ENCODE measurements around the gene ARHGEF28.

Gene ARHGEF28

DNA sequence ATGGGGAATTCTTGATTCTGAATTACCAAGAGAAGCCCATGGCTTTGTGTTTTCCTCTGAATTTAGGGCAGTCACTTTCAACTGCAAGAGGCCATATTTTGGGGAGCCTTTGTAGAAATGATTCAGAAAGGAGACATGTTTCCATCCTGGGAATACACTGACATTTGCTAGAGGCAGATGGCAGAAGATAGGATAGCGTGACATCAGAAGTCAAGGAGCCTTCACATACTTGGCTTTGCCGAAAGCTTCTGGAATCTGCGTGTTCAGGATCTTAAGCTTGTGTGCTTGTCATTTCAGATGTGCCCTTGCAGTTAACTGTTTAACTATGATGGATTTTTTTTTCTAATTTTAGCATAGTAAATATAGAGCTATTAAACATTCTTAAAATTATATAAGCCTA is 296.2 kb downstream of the ARHGEF28 start:
- TF ChIP-seq, protein P1, sequence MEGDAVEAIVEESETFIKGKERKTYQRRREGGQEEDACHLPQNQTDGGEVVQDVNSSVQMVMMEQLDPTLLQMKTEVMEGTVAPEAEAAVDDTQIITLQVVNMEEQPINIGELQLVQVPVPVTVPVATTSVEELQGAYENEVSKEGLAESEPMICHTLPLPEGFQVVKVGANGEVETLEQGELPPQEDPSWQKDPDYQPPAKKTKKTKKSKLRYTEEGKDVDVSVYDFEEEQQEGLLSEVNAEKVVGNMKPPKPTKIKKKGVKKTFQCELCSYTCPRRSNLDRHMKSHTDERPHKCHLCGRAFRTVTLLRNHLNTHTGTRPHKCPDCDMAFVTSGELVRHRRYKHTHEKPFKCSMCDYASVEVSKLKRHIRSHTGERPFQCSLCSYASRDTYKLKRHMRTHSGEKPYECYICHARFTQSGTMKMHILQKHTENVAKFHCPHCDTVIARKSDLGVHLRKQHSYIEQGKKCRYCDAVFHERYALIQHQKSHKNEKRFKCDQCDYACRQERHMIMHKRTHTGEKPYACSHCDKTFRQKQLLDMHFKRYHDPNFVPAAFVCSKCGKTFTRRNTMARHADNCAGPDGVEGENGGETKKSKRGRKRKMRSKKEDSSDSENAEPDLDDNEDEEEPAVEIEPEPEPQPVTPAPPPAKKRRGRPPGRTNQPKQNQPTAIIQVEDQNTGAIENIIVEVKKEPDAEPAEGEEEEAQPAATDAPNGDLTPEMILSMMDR (conservative IDR thresholded peaks at IDR 0.05; ENCODE audit: low read depth, low read length), result no peak
- no peak overlapping the region for H3K4me3 ChIP-seq (ENCODE audit: low read depth, low read length)
- no peak for DNase-seq (ENCODE audit: low read depth)

GRCh38 chr5:73922875-73923557 is 297.0 kb downstream of the ARHGEF28 start:
- no peak for DNase-seq (ENCODE audit: low read depth)
- TF ChIP-seq, protein P1 (conservative IDR thresholded peaks at IDR 0.05; ENCODE audit: low read depth, low read length), result no peak
- no peak overlapping the region for H3K4me3 ChIP-seq (ENCODE audit: low read depth, low read length)

DNA sequence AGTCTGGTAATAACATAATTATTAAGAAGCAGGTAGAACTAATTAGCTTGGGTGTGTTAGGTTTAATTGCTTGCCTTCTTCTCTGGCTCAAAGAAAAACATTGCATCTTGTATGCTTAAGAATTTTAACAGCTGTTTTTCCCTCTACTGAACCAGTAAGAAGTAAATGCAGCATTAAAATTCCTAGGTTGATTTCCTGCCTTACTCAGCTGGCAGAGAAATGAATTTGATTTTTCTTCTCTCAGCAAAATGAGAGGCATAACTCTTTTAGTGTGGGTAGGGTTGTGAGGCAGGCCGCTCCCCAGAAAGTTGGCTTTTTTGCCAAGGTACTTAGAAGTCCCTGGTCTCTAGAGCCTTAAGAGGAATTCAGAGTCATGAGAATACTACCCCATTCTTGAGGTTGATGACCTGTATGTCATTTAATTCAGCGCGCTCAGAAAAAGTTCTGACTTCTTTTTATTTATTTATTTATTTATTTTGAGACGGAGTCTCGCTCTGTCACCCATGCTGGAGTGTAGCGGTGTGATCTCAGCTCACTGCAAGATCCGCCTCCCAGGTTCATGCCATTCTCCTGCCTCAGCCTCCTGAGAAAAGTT is 302.6 kb downstream of the ARHGEF28 start:
- H3K4me3 ChIP-seq (ENCODE audit: low read depth, low read length), result no peak overlapping the region
- DNase-seq (ENCODE audit: low read depth), result no peak
- TF ChIP-seq, protein P1 (conservative IDR thresholded peaks at IDR 0.05; ENCODE audit: low read depth, low read length), result no peak

GRCh38 chr5:73935719-73936118 is 309.7 kb downstream of the ARHGEF28 start:
- no peak overlapping the region for H3K4me3 ChIP-seq (ENCODE audit: low read depth, low read length)
- peak; percentile 34 for DNase-seq (ENCODE audit: low read depth)
- TF ChIP-seq, protein P1 (conservative IDR thresholded peaks at IDR 0.05; ENCODE audit: low read depth, low read length), result no peak

DNA sequence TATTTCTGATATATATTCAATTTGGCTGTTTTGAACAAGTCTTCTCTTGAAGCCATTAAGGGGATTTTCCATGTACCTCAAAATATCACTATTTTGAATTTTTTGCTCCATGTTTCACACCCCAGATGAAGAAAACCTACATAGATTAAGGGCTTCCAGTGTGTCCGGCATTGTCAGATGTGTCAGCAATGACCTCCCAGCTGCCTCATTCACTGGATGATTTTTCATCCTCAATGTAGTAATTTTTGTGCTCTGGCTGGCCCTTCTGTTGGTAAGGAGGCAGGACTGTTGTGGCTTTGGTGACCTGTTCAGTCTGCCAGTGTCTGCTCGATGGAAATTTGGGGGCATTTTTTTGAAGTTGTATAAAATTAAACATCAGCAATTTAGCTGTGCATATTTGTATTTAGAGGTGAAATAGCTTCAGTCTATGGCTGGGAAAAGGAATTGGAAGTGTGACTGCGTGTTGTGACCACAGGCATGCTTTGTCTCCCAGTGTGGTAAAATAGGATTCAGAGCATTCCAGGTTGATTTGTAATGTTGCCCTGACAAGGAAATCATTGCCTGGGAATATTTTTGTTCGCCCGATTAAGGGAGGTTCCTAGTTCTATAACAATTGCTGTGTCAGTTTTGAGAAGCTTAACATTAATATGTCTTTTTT is 312.4 kb downstream of the ARHGEF28 start:
- peak; percentile 96 for DNase-seq (ENCODE audit: low read depth)
- no peak overlapping the region for H3K4me3 ChIP-seq (ENCODE audit: low read depth, low read length)
- TF ChIP-seq, protein P1 (conservative IDR thresholded peaks at IDR 0.05; ENCODE audit: low read depth, low read length), result no peak

GRCh38 chr5:73938938-73939320 is 312.9 kb downstream of the ARHGEF28 start:
- TF ChIP-seq, protein P1 (conservative IDR thresholded peaks at IDR 0.05; ENCODE audit: low read depth, low read length), result no peak
- no peak for DNase-seq (ENCODE audit: low read depth)
- no peak overlapping the region for H3K4me3 ChIP-seq (ENCODE audit: low read depth, low read length)
